GM19438 (cell line): ENCODE data around the gene FSTL5.
"Not testable (repeated sequence)": the region's sequence is repeated elsewhere in the genome, so short reads cannot be mapped to it uniquely, and the experiment has no call there.

ENCODE experiments used
- ATAC-seq: cut with Tn5 transposase; IDR thresholded peaks from one replicate; pipeline ENCODE4 v1.9.1; 2021; ENCODE audit warnings: low read depth; ENCODE audit not compliant: unreplicated experiment

FSTL5 gene

GRCh38 chr4:161758412-161758811 lies 405.4 kb downstream of the FSTL5 start:
- not testable (repeated sequence) for ATAC-seq

- no peak for ATAC-seq
Observed at GRCh38 chr4:161728929-161729328, 434.9 kb downstream of the FSTL5 start.

GRCh38 chr4:161721947-161722346 lies 441.9 kb downstream of the FSTL5 start:
- no peak for ATAC-seq

- no peak for ATAC-seq
Observed at GRCh38 chr4:161717084-161717483, 446.7 kb downstream of the FSTL5 start.

GRCh38 chr4:161714931-161715330 lies 448.9 kb downstream of the FSTL5 start:
- ATAC-seq = no peak

GRCh38 chr4:161714022-161714751 lies 449.6 kb downstream of the FSTL5 start:
- ATAC-seq = no peak

- no peak for ATAC-seq
Observed at GRCh38 chr4:161704653-161705052, 459.1 kb downstream of the FSTL5 start.

GRCh38 chr4:161704040-161704439 lies 459.8 kb downstream of the FSTL5 start:
- ATAC-seq = no peak

GRCh38 chr4:161702287-161702686 lies 461.5 kb downstream of the FSTL5 start:
- ATAC-seq = no peak

GRCh38 chr4:161696944-161697343 lies 466.9 kb downstream of the FSTL5 start:
- ATAC-seq = no peak

GRCh38 chr4:161680146-161680545 lies 483.7 kb downstream of the FSTL5 start:
- no peak for ATAC-seq

GRCh38 chr4:161664740-161665139 lies 499.1 kb downstream of the FSTL5 start:
- ATAC-seq = no peak

GRCh38 chr4:161663844-161664243 lies 500.0 kb downstream of the FSTL5 start:
- ATAC-seq = no peak

GRCh38 chr4:161658676-161659075 lies 505.1 kb downstream of the FSTL5 start:
- ATAC-seq = no peak

- ATAC-seq = no peak
Observed at GRCh38 chr4:161657616-161658015, 506.2 kb downstream of the FSTL5 start.

GRCh38 chr4:161656594-161656993 lies 507.2 kb downstream of the FSTL5 start:
- no peak for ATAC-seq

- ATAC-seq = no peak
Observed at GRCh38 chr4:161655148-161655547, 508.7 kb downstream of the FSTL5 start.

GRCh38 chr4:161653697-161654096 lies 510.1 kb downstream of the FSTL5 start:
- ATAC-seq = no peak

GRCh38 chr4:161651586-161651985 lies 512.2 kb downstream of the FSTL5 start:
- ATAC-seq = no peak

GRCh38 chr4:161650812-161651211 lies 513.0 kb downstream of the FSTL5 start:
- ATAC-seq = no peak

GRCh38 chr4:161647757-161648156 lies 516.0 kb downstream of the FSTL5 start:
- ATAC-seq = no peak

GRCh38 chr4:161642708-161643107 lies 521.1 kb downstream of the FSTL5 start:
- ATAC-seq = no peak
